Stomach (tissue), 19 donors: ENCODE results near the gene TEX48. TPM values are rescaled to one million over a fixed set of nuclear protein-coding genes. Genes with fewer than 3 reads are reported as not detected.

Source experiments
- DNase-seq, 2 donors: peaks; one replicate each; pipeline versions ENCODE4 v3.0.0 to v3.0.0-alpha.2; 2013 to 2019
- H3K27ac ChIP-seq, 5 donors: fragments of 200-600 bp in 4 of 5; sonication (generic) in 4 of 5; one replicate each; pipeline ENCODE4 v1.5.1; 2013 to 2019; ENCODE audit warnings: mild to moderate bottlenecking in 1 of 5, moderate library complexity in 1 of 5
- H3K27me3 ChIP-seq, 3 donors: fragments of 200-600 bp; sonication (generic); one replicate each; pipeline ENCODE4 v1.5.1; 2017 to 2019; ENCODE audit warnings: mixed run types in 1 of 3
- H3K36me3 ChIP-seq, 4 donors: fragments of 200-600 bp; sonication (generic); 1 replicate in 3 of 4; 2 replicates in 1 of 4; pipeline ENCODE4 v1.5.1; 2016 to 2019
- H3K4me1 ChIP-seq, 4 donors: fragments of 200-600 bp; sonication (generic); one replicate each; pipeline ENCODE4 v1.5.1; 2016 to 2019
- H3K4me3 ChIP-seq, 4 donors: fragments of 200-600 bp; sonication (generic) in 3 of 4; one replicate each; pipeline ENCODE4 v1.5.1; 2016 to 2019; ENCODE audit warnings: mild to moderate bottlenecking in 1 of 4
- H3K9me3 ChIP-seq, 4 donors: fragments of 200-600 bp; sonication (generic); one replicate each; pipeline ENCODE4 v1.5.1; 2016 to 2019
- EP300 ChIP-seq: sonication (generic); formaldehyde crosslinking; IDR thresholded peaks from one replicate; pipeline ENCODE4 v1.6.1; 2017; ENCODE audit warnings: antibody characterized with exemption
- POLR2A ChIP-seq, 4 donors: fragments of 450-650 bp; IDR thresholded peaks; one replicate each; pipeline ENCODE4 v1.6.1; 2016; ENCODE audit warnings: antibody characterized with exemption in 4 of 4, control low read depth in 2 of 4, mild to moderate bottlenecking in 1 of 4, moderate library complexity in 1 of 4
- POLR2AphosphoS5 ChIP-seq, 3 donors: sonication (generic); formaldehyde crosslinking; IDR thresholded peaks; one replicate each; pipeline ENCODE4 v1.6.1; 2016; ENCODE audit warnings: antibody characterized with exemption in 3 of 3
- WGBS, 5 donors: extraction: QIAGEN DNeasy Blood & Tissue Kit in 3 of 5; methylation state at CpG; one replicate each; pipeline versions ENCODE4 v1.1.5 to v1.1.7; 2013 to 2018; 5-methylcytosine and 5-hydroxymethylcytosine counted together
- intact Hi-C: fragments of 100-400 bp; cut with DNase I; formaldehyde crosslinking; loops from one replicate; pipeline ENCODE4 v1.15.1; 2023; ENCODE audit warnings: low total_unique reads
- long read RNA-seq, 10 donors: transcript quantifications; one replicate each; lab custom pipeline, GENCODE V29; 2026
- polyA plus RNA-seq, 3 donors: library from polyadenylated mRNA; stranded (reverse); fragments of 200-250 nt; gene quantifications; one replicate each; pipeline ENCODE4 v1.2.3, GENCODE V29; 2013
- total RNA-seq, 5 donors: library from RNA; depleted of rRNA; stranded (reverse); fragments of >200 nt; gene quantifications; one replicate each; pipeline versions ENCODE4 v1.1.0 to v1.2.3, GENCODE V29; 2014 to 2016
- TF ChIP-seq, protein P1 (sequence below), 7 experiments: fragments of 450-650 bp in 4 of 7; fragments of 200-600 bp in 3 of 7; sonication (generic) in 3 of 7; IDR thresholded peaks; one replicate each; pipeline ENCODE4 v1.5.1; 2016 to 2019; ENCODE audit warnings: antibody characterized with exemption in 7 of 7, control low read depth in 2 of 7, mild to moderate bottlenecking in 1 of 7
- donor health status: healthy with polysubstance abuse.
- donor health status: Bipolar disorder and iron deficiency.
- donor health status: healthy.

Gene TEX48, protein sequence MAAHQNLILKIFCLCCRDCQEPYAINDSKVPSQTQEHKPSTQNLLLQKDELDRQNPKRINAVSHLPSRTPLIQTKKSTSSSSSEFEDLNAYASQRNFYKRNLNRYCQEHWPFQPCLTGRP
- total RNA-seq, result not detected
- polyA plus RNA-seq, result not detected
- long read RNA-seq, donor 1, result 0 reads
- long read RNA-seq, donor 2, result 0 reads
- long read RNA-seq, donor 3, result 0 reads
- long read RNA-seq, donor 4, result 0 reads
- long read RNA-seq, donor 5, result 0 reads
- long read RNA-seq, donor 6, result 0 reads
- long read RNA-seq, donor 7, result 0 reads
- long read RNA-seq, donor 8, result 0 reads
- long read RNA-seq, donor 9, result 0 reads
- long read RNA-seq, donor 10, result 0 reads

DNA sequence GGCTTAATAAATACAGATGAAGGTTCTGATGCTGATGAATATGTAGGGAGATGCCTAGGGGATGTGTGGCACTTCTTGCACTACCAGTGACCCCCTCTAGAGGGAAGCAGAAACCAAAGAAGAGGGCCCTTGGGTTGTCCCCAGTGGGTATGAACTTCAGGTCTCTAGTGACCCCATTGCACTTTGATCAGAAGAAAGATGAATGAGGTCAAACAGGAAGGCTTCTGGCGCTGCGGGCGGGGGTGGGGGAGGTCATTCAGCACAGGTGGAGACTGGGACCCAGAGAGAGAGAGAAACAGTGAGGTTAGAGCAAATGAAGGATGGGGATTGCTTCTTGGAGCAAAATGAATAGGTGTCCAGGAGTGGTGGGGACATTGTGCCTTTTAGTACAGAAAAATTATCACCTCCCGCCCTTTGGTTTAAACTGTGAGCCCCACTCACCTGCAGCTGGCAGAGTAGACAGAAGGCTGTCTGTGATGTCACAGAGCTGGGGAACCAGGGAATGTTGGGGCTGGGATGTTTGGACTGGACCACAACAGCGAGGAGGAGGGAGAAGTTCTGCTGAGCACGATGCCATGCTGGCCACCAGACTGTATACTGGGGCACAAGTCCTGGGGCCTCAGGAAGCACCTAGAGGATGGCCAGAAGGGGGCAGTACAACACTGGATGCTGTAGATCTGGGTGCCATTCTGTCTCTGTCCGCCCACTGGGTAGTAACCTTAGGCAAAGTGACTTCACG is at the start of gene TEX48:
Gene TEX48, minus strand, starts transcription at position 599 of the 739 bp plus-strand sequence. CDS start 10,469 bp downstream, outside the sequence.
- Histone ChIP-seq H3K27me3 (no peaks in the 10 kb centered on the region), H3K4me3 (no peak within 1 kb of the TSS), H3K4me1 (peaks cover 0 to 10% (median 0%) of the 10 kb centered on the region in 4 donors), H3K9me3 (no peaks in the 10 kb centered on the region), H3K27ac (no peak within 1 kb of the TSS), H3K36me3 (no peaks in the 10 kb centered on the region)
- peak; percentile 71 to 84 for DNase-seq
- intact Hi-C loops, result no loop called here
- TF ChIP-seq, protein P1, sequence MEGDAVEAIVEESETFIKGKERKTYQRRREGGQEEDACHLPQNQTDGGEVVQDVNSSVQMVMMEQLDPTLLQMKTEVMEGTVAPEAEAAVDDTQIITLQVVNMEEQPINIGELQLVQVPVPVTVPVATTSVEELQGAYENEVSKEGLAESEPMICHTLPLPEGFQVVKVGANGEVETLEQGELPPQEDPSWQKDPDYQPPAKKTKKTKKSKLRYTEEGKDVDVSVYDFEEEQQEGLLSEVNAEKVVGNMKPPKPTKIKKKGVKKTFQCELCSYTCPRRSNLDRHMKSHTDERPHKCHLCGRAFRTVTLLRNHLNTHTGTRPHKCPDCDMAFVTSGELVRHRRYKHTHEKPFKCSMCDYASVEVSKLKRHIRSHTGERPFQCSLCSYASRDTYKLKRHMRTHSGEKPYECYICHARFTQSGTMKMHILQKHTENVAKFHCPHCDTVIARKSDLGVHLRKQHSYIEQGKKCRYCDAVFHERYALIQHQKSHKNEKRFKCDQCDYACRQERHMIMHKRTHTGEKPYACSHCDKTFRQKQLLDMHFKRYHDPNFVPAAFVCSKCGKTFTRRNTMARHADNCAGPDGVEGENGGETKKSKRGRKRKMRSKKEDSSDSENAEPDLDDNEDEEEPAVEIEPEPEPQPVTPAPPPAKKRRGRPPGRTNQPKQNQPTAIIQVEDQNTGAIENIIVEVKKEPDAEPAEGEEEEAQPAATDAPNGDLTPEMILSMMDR (IDR thresholded peaks at IDR 0.05), result peak in 5 of 7 experiments; percentile 28 to 62 (median 52)
- TF ChIP-seq EP300, result no peak
- 42 to 56% (median 54%) methylated on average over 8 of the region's 8 CpGs for WGBS, 5 donors

DNA sequence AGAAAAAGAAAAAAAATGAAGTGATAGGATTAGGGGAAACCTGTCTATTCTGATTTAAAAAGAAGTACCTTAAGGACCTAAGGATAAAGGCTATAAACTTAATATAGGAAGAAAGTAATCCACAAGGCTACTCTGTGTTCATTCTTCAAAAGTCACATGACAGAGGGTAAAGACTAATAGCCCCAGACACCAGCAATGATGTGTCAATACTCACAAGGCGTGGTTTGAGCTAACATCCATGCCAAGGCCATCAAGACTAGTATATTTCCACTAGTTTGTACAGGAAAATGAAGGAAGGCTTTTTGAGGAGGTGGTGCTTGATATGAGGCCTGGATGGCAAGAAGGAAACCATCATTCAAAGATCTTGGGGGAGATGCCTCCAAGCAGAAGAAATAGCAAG is 49.7 kb upstream of the TEX48 start:
- intact Hi-C loops, result no loop called here
- no peaks in the 10 kb centered on the region for H3K27me3 ChIP-seq
- no peak overlapping the region for H3K27ac ChIP-seq
- DNase-seq, result no peak
- no peaks in the 10 kb centered on the region for H3K4me1 ChIP-seq
- WGBS, 5 donors, result 58 to 88% (median 78%) methylated on average over 1 of the region's 1 CpG
- no peaks in the 10 kb centered on the region for H3K36me3 ChIP-seq
- no peaks in the 10 kb centered on the region for H3K9me3 ChIP-seq
- TF ChIP-seq, protein P1 (IDR thresholded peaks at IDR 0.05), result no peak
- no peak for TF ChIP-seq EP300
- TF ChIP-seq POLR2A (IDR thresholded peaks at IDR 0.05), result no peak
- no peak for TF ChIP-seq POLR2AphosphoS5 (IDR thresholded peaks at IDR 0.05)
- H3K4me3 ChIP-seq, result no peak overlapping the region

DNA sequence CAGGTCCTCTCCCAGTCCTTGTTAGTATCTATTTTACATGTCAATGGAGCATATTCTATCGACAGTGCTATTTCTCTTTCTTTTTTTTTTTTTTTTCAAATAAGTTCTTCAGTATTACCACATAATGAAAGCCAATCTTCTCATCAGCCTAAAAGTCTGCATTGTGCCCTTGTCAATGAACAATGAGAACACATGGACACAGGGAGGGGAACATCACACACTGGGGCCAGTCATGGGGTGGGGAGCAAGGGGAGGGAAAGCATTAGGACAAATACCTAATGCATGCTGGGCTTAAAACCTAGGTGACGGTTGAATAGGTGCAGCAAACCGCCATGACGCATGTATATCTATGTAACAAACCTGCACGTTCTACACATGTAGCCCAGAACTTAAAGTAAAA is 47.7 kb upstream of the TEX48 start:
- Histone ChIP-seq H3K27ac (no peak overlapping the region), H3K4me3 (no peak overlapping the region), H3K4me1 (no peaks in the 10 kb centered on the region), H3K36me3 (no peaks in the 10 kb centered on the region), H3K27me3 (no peaks in the 10 kb centered on the region), H3K9me3 (no peaks in the 10 kb centered on the region)
- intact Hi-C loops, result no loop called here
- no peak for TF ChIP-seq POLR2A (IDR thresholded peaks at IDR 0.05)
- TF ChIP-seq, protein P1 (IDR thresholded peaks at IDR 0.05), result no peak
- TF ChIP-seq POLR2AphosphoS5 (IDR thresholded peaks at IDR 0.05), result no peak
- TF ChIP-seq EP300, result no peak
- no peak for DNase-seq
- WGBS, 5 donors, result 87 to 95% (median 91%) methylated on average over 5 of the region's 5 CpGs

DNA sequence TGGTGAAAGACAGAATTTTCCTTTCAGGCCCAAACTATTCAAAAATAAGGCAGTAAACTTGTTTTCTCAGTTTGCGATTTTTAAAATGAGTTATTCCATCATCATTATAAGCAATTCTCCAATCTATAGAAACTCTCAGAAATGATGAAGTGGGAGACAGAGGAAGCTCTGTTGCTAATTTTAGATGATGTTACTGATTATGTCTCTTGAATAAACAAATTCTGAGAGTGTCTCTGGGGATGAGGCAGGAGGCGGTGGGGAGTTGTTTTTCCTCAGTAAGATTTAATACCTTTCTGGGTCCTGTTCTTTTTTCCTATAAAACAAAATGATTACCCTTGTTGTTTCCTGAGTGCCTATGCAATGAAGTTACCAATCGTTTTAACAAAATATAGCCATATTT is 43.9 kb upstream of the TEX48 start:
- DNase-seq, result no peak
- 83 to 86% (median 86%) methylated on average over 3 of the region's 3 CpGs for WGBS, 5 donors
- Histone ChIP-seq H3K4me1 (no peaks in the 10 kb centered on the region), H3K4me3 (no peak overlapping the region), H3K9me3 (no peaks in the 10 kb centered on the region), H3K27ac (no peak overlapping the region), H3K36me3 (no peaks in the 10 kb centered on the region), H3K27me3 (peaks cover 0 to 8% (median 0%) of the 10 kb centered on the region in 3 donors)
- intact Hi-C loops, result no loop called here
- TF ChIP-seq POLR2AphosphoS5 (IDR thresholded peaks at IDR 0.05) (no peak), EP300 (no peak), POLR2A (IDR thresholded peaks at IDR 0.05) (no peak)
- TF ChIP-seq, protein P1 (IDR thresholded peaks at IDR 0.05), result no peak
